Skeletal muscle tissue (tissue), 4 donors: ENCODE measurements around the gene KRTAP9-7. TPM values are rescaled to one million over a fixed set of nuclear protein-coding genes. Genes with fewer than 3 reads are reported as not detected.
A peak's percentile ranks its signal among the peaks of the same experiment; 100 is the strongest.

Experiments used
- H3K27ac ChIP-seq: one replicate; pipeline ENCODE4 v1.7.0; 2013; ENCODE audit warnings: mild to moderate bottlenecking, low read depth, low read length, inconsistent platforms
- H3K27me3 ChIP-seq, 3 donors: one replicate each; pipeline ENCODE4 v1.7.0; 2013; ENCODE audit warnings: low read length in 3 of 3; ENCODE audit not compliant: control insufficient read depth in 3 of 3, insufficient read depth in 3 of 3
- H3K36me3 ChIP-seq, 3 donors: one replicate each; pipeline ENCODE4 v1.7.0; 2013; ENCODE audit warnings: low read length in 3 of 3; ENCODE audit not compliant: control insufficient read depth in 3 of 3, insufficient read depth in 3 of 3
- H3K4me1 ChIP-seq, 3 donors: one replicate each; pipeline ENCODE4 v1.7.0; 2013; ENCODE audit warnings: low read length in 3 of 3, mild to moderate bottlenecking in 3 of 3; ENCODE audit not compliant: control insufficient read depth in 3 of 3, insufficient read depth in 3 of 3
- H3K4me3 ChIP-seq, 3 donors: one replicate each; pipeline ENCODE4 v1.7.0; 2013; ENCODE audit warnings: low read length in 3 of 3
- H3K9ac ChIP-seq, 3 donors: one replicate each; pipeline ENCODE4 v1.7.0; 2013; ENCODE audit warnings: low read length in 3 of 3, mild to moderate bottlenecking in 3 of 3, moderate library complexity in 2 of 3, low read depth in 1 of 3
- H3K9me3 ChIP-seq, 3 donors: one replicate each; pipeline ENCODE4 v1.7.0; 2013; ENCODE audit warnings: low read length in 3 of 3; ENCODE audit not compliant: control insufficient read depth in 3 of 3
- total RNA-seq: library from RNA; depleted of rRNA; stranded (reverse); fragments of >200 nt; gene quantifications from one replicate; pipeline ENCODE4 v1.2.3, GENCODE V29; 2014
- donor health status: Osteomylitis.

Gene KRTAP9-7
- total RNA-seq, 1 donor from 2014 or later: not detected

DNA sequence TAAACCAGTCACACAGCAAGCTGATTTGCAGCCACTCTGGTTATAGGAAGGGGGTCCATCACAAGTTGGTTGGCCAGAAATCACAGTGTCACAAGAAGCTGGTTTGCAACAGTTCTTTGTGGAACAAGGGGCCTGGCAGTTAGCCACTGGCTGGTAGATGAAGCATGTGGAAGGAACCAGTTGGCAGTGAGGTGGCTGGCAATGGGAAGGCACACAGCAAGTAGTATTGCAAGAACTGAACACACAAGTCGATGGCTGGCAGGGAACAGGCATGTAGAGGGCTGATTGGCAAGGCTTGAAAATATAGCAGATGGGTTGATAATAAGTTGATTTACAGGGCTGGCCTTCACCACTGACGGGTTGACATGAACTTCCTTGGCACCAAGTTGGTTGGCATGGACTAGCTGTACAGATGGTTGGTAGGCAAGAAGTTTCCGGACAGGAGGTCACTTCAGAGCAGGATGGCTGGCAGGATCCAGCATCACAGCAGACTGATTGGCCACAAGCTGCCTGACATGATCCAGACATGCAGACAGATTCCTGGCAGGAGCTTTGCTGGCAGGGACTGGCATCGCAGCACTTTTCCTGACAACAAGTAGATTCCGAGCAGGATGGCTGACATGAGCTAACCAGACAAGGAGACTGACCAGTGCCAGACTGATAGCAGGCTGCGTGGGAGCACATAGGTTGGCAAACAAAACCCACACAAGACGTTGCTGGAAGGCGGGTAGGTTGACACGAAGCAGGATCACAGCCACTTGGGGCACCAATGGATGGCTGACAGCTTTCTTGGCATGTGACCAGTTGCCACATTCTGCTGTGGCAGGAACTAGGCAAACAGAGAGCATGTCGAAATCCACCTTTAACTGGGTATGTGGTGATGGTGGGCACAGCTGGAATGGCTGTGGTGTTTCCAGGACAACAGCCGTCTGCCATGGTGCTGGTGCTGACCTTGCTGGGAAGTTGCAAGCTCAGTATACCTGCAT, 26.7 kb downstream of the KRTAP9-7 start, which contains the start of gene KRTAP29-1:
TSS of gene KRTAP29-1 (minus strand) at position 936 of the 986 bp plus-strand sequence. CDS start at position 936, 0 bp downstream.
- Histone ChIP-seq H3K27ac (no peak within 1 kb of the TSS), H3K4me1 (no peaks in the 10 kb centered on the region), H3K4me3 (no peak within 1 kb of the TSS), H3K27me3 (peaks cover 4 to 48% (median 17%) of the 10 kb centered on the region in 3 donors), H3K9me3 (peaks cover 0 to 2% (median 0%) of the 10 kb centered on the region in 3 donors), H3K36me3 (no peaks in the 10 kb centered on the region), H3K9ac (no peak within 1 kb of the TSS)

DNA sequence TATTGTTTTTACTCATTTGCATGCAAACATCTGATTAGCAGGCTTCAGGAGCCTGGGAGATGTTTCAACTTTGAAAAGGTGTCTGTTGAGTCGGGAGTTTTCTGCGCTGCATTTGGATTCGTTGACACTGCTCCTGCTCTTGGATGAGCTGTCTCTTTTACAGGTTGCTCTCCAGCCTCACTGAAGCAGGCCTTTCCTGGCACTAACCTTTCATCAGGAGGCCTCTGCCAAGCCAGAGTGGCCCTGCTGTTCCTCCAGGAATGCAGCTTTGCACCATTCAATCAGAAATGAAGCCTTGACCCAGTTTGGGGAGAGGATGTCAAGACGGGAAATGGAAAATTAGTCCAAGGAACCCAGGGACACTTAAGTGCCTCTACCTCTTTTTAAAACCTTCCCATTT, 27.5 kb downstream of the KRTAP9-7 start:
- Histone ChIP-seq H3K9ac (no peak overlapping the region), H3K4me1 (peaks cover 2 to 4% (median 3%) of the 10 kb centered on the region in 3 donors), H3K9me3 (peaks cover 0 to 2% (median 0%) of the 10 kb centered on the region in 3 donors), H3K27me3 (peaks cover 3 to 52% (median 25%) of the 10 kb centered on the region in 3 donors), H3K36me3 (no peaks in the 10 kb centered on the region), H3K4me3 (no peak overlapping the region), H3K27ac (no peak overlapping the region)

DNA sequence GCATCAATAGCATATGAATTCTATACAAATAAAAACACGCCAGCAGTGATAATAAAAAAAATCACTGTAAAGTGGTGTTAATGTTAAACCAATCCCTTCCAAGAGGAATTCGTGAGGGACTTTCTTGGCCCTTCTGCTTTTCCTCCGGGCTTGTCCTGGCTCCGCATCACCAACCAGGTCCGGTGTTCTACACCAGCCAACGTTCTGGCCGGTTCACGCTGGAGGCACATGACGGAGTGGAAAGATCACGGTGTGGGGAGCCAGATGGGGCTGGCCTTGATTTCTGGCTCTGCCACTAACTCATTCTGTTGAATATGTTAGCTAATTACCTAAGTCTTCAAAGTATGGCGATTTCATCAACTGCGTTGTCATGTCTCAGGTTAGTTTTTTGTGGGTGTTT, 28.6 kb downstream of the KRTAP9-7 start:
- H3K4me1 ChIP-seq: peaks cover 13 to 15% (median 14%) of the 10 kb centered on the region in 3 donors
- H3K27ac ChIP-seq: no peak overlapping the region
- peaks cover 0 to 53% (median 34%) of the 10 kb centered on the region in 3 donors for H3K27me3 ChIP-seq
- H3K4me3 ChIP-seq: no peak overlapping the region
- peaks cover 0 to 2% (median 0%) of the 10 kb centered on the region in 3 donors for H3K9me3 ChIP-seq
- no peak overlapping the region for H3K9ac ChIP-seq
- no peaks in the 10 kb centered on the region for H3K36me3 ChIP-seq

DNA sequence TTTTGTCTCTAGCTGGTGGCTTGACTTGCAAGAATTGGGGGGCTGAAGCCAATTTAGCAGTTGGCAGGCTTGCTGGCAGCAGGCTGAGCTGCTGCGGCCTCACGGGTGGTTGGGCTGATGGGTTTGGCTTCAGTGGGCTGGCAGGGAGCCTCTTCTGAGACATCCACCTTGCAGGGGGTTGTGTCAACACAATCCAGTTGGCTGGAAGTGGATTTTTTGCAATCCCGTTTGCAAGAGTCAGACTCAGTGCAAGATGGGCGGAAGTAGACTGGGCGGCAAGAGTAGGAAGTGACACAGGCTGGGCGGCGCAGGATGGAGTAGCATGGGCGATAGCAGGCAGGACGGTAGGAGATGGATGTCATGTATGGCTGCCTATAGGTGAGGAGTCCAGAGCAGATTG, 32.1 kb downstream of the KRTAP9-7 start:
- Histone ChIP-seq H3K4me1 (peaks cover 13 to 18% (median 16%) of the 10 kb centered on the region in 3 donors), H3K27me3 (peaks cover 0 to 44% (median 35%) of the 10 kb centered on the region in 3 donors), H3K9ac (no peak overlapping the region), H3K27ac (no peak overlapping the region), H3K9me3 (peaks cover 0 to under 1% (median 0%) of the 10 kb centered on the region in 3 donors), H3K4me3 (no peak overlapping the region), H3K36me3 (no peaks in the 10 kb centered on the region)

DNA sequence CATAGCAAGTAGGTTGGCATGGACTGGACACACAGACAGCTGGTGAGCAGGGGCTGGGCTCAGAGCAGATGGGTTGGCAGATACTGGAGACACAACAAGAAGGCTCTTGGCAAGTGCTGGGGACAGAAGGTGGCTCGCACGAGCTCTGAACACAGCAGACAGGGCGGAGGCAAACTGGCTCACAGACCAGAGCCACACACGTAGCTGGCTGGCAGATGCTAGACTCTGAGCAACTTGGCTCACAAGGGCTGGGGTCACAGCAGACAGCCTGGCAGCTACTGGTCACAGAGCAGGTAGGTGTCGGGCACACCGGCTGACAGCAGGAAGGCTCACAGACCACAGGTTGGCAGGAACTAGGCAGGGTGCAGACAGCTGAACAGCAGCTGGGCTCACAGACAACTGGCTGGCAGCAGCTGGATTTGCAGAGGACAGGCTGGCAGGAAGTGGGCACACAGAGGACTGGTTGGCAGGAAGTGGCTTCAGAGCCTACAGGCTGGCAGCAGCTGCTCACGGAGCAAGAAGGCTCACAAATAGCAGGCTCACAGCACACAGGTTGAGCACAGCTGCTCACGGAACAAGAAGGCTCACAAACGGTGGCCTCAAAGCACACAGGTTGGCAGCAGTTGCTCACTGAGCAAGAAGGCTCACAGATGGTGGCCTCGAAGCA, 32.9 kb downstream of the KRTAP9-7 start:
- Histone ChIP-seq H3K9me3 (no peaks in the 10 kb centered on the region), H3K27me3 (peaks cover 0 to 45% (median 35%) of the 10 kb centered on the region in 3 donors), H3K27ac (no peak overlapping the region), H3K4me3 (peak overlapping the region; percentile 25 to 57 (median 45)), H3K36me3 (no peaks in the 10 kb centered on the region), H3K9ac (no peak overlapping the region), H3K4me1 (peaks cover 13 to 18% (median 16%) of the 10 kb centered on the region in 3 donors)

DNA sequence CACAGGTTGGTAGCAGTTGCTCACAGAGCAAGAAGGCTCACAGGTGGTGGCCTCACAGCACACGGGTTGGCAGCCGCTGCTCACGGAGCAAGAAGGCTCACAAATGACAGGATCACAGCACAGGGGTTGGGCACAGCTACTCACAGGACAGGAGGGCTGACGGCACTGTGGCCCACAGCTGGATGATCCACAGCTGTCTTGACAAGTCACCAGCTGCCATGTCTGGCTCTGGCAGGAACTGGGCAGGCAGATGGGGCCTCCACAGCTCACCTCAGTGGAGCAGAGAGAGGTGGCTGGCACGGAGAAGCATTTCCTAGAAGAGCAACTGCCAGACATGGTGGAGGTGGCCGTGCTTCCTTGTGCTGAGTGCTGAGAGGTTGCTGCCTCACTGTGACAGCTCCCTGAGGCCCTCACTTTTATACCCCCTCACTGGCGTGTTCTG, 33.4 kb downstream of the KRTAP9-7 start, which contains the start of gene KRTAP16-1:
TSS of gene KRTAP16-1 (minus strand) at position 392 of the 442 bp plus-strand sequence. CDS start at position 336, 56 bp downstream.
- Histone ChIP-seq H3K9ac (no peak within 1 kb of the TSS), H3K27ac (no peak within 1 kb of the TSS), H3K27me3 (peaks cover 0 to 42% (median 33%) of the 10 kb centered on the region in 3 donors), H3K4me3 (peak within 1 kb of the TSS; percentile 25 to 57 (median 45)), H3K36me3 (no peaks in the 10 kb centered on the region), H3K9me3 (no peaks in the 10 kb centered on the region), H3K4me1 (peaks cover 13 to 18% (median 16%) of the 10 kb centered on the region in 3 donors)

DNA sequence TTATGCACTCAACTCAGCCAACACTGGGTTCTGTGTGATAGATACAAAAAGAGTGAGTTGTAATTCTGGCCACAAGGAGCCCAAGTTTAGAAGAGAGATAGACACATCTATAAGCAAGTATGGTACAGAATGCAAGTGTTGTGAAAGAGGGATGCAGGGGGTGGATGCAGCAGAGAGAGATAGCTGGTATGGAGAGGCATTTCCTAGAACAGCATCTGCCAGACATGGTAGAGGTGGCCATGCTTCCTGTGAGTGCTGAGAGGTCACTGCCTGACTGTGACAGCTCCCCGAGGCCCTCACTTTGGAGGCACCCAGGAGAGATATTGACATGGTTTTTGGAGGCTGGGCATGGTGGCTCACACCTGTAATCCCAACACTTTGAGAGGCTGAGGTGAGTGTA, 35.6 kb downstream of the KRTAP9-7 start:
- no peaks in the 10 kb centered on the region for H3K36me3 ChIP-seq
- no peak overlapping the region for H3K4me3 ChIP-seq
- H3K27me3 ChIP-seq: peaks cover 10 to 43% (median 27%) of the 10 kb centered on the region in 3 donors
- H3K4me1 ChIP-seq: peaks cover 13 to 18% (median 16%) of the 10 kb centered on the region in 3 donors
- no peak overlapping the region for H3K9ac ChIP-seq
- H3K27ac ChIP-seq: no peak overlapping the region
- H3K9me3 ChIP-seq: no peaks in the 10 kb centered on the region

DNA sequence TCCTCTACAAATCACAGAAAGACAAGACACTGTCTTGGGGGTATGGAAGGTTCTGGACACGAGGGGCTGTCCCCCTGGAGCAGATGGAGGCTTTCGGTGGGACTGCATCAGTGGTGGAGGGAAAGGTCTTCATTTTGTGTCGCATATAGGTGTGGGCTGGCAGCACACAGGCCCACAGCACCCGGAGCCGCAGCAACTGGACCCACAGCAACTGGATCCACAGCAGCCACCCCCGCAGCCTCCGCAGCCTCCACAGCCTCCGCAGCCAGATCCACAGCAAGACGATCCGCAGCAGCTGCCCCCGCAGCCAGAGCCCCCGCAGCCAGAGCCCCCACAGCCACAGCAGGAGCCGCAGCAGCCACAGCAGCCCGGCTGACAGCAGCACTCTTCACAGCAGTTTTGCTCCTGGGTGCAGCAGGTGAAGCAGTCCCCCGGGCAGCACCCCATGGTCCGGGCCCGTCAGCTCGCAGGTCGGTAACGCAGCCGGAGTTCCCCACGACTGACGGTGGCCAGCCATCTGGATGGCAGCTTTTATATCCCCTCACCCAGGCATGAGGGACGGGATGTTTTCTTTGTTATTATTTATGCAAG, 39.8 kb downstream of the KRTAP9-7 start, which contains the start of gene KRTAP17-1:
TSS of gene KRTAP17-1 (minus strand) at position 507 of the 591 bp plus-strand sequence. CDS start at position 447, 60 bp downstream.
- H3K9ac ChIP-seq: no peak within 1 kb of the TSS
- no peak within 1 kb of the TSS for H3K27ac ChIP-seq
- H3K4me1 ChIP-seq: no peaks in the 10 kb centered on the region
- peaks cover 4 to 12% (median 10%) of the 10 kb centered on the region in 3 donors for H3K27me3 ChIP-seq
- H3K9me3 ChIP-seq: peaks cover 0 to 3% (median 0%) of the 10 kb centered on the region in 3 donors
- H3K4me3 ChIP-seq: no peak within 1 kb of the TSS
- no peaks in the 10 kb centered on the region for H3K36me3 ChIP-seq

DNA sequence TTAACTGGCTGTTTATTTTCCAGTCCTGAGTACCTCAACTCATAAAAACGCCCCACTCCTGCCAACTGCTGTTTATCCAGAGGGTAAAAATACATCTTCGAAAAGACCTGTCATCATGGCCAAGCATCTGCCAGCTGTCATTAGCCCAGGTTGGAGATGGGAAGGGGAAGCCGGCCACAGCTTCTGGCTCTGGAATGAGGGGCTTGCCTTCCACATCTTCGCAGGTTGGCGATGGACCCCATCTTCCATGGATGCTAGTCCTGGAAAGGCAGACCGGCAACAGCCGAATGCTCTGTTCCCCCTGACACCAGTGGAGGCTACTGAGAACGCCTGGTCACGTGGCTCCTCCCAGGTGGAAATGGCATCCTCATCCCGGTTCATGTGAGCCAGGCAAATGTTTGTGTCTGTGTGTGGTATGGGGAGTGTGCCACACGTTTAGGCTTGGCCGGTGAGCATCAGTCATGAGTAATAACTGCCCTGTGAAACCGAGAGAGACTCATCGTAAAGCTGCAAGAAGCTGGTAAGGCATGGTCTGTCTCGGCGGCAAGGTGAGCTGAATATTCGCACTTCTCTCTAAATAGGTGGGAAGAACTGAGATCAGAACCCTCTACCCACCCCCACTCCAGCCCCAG, 40.4 kb downstream of the KRTAP9-7 start:
- Histone ChIP-seq H3K9ac (no peak overlapping the region), H3K27ac (no peak overlapping the region), H3K27me3 (peaks cover 4 to 12% (median 10%) of the 10 kb centered on the region in 3 donors), H3K9me3 (peaks cover 0 to 3% (median 0%) of the 10 kb centered on the region in 3 donors), H3K4me3 (no peak overlapping the region), H3K36me3 (no peaks in the 10 kb centered on the region), H3K4me1 (no peaks in the 10 kb centered on the region)
